T-helper 1 cell treated with Interleukin-12 subunit alpha and Interleukin-12 subunit beta and Interleukin-4 antibody, amounts not matched to agents 30 ng/mL and 1 ng/mL, for 36 hours (primary cell): Measurements from ENCODE around the gene SCAMP2. TPM values are rescaled to one million over a fixed set of nuclear protein-coding genes. Genes with fewer than 3 reads are reported as not detected.

Experiments used
- intact Hi-C: fragments of 100-400 bp; cut with micrococcal nuclease; formaldehyde crosslinking; loops from one replicate; pipeline ENCODE4 v1.15.1; 2024
- total RNA-seq: library from RNA; stranded (reverse); gene quantifications from 2 replicates; pipeline ENCODE4 v1.2.3, GENCODE V29; 2022

SCAMP2 gene
- total RNA-seq, 1 donor from 2014 or later, result 156 TPM

- intact Hi-C loops, result no loop called here
These were observed 49.8 kb downstream of the SCAMP2 start for GRCh38 chr15:74823324-74823723.

- intact Hi-C loops, result no loop called here
These were observed 50.9 kb downstream of the SCAMP2 start for GRCh38 chr15:74822233-74822632.

DNA sequence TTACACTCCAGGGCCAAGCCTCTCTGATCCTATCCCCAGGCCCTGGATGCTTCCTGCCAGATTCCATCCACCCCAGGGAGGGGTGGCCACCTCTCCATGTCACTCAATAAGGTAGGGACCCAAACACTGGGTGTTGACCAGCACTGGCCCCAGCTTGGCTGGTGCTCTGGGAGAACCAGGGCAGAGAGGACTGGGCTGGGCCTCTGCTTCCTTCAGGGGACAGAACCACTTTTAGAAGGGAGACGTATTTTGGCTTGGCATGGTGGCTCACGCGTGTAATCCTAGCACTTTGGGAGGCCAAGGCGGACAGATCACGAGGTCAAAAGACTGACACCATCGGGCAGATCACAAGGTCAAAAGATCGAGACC, 51.4 kb downstream of the SCAMP2 start:
- intact Hi-C loops, result no loop called here

- intact Hi-C loops, result no loop called here
These were observed 51.9 kb downstream of the SCAMP2 start for GRCh38 chr15:74821091-74821789.

DNA sequence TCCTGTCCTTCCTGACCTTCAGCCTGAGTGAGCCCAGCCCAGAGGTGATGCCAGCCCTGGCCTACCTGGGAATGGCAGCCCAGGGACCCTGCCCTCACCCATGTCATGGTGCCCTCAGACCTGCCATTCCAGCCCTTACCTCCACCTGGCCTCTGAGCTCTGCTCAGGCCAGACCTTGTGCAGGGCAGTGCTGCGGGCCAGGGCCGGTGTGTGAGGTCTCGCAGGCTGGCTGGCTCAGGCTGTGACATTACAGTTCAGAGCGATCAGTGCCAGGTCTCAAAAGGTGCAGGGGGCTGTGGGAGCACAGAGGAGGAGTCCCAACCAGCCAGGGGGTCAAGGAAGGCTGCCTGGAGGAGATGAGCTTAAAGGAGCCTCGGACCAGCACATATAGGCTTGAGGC, 53.1 kb downstream of the SCAMP2 start:
- intact Hi-C loops, result no loop called here

DNA sequence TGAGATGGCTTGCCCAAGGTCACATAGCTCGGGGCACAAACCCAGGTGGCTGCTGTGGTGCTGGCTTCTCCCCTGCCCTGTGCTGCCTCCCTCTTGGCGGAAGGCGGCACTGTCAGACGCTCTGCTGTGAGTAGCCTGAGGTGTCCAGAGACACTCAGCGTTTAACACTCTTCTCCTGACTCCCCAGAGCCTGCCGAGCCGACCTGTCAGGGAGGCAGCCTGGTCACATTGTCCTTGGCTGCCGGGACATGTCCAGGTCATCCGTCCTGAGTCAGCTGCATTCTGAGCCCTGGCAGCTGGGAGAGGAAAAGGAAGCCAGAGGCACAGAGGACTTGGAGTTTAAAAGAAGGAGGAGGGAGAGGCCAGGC, 55.8 kb downstream of the SCAMP2 start:
- intact Hi-C loops, result no loop called here

GRCh38 chr15:74816624-74817369, 56.4 kb downstream of the SCAMP2 start:
- intact Hi-C loops, result no loop called here

DNA sequence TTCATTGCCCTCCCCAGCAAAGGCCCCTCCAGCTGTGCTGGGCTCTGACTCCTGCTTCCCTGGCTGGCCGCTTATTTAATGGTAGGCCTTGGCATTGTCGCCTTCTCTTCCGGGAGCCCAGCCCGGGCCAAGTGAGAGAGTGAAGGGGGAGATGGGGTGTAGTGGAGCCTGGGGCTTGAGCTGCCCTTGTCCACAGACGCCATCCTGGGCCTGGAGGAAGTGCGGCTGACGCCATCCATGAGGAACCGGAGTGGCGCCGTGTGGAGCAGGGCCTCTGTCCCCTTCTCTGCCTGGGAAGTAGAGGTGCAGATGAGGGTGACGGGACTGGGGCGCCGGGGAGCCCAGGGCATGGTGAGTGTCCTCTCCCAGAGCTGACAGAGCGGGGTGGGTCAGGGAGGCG, 57.2 kb downstream of the SCAMP2 start:
- intact Hi-C loops, result no loop called here

DNA sequence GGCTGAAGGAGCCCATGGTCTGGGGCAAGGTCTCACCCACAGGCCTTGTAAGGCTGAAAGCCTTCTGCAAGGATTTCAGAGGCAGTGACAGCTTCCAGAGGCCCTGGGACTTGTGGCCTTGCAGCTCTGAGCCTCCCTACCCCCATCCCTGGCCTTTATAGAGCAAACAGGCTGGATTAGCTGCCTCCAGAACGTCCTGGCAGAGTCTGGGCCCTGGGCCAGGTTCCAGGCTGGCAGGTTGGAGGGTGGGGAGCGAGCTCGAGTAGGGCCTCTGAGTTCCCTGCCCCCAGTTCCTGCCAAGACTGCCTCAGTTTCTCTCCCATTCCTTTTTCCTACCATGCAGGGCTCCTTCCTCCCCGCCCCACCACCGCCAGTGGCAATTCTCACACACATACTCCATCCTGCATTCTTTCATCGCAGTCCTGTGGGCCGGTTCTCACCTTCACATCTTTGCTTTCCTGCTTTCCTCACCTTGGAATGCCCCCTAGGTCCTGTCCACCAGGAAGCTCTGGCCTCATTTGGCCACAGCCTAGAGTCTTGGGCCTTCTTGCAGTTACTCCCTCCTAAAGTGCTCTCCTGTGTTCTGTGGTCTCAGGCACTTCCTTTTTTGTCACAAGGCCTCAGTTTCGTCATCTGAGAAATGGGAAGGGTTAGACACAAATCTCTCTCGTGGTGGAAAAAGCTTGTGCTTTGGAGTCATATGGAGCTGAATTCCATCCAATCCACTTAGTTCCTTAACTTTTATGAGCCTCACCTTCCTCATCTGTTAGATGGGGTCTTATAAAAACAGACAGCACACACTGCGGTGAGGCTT, 57.8 kb downstream of the SCAMP2 start:
- intact Hi-C loops, result no loop called here

DNA sequence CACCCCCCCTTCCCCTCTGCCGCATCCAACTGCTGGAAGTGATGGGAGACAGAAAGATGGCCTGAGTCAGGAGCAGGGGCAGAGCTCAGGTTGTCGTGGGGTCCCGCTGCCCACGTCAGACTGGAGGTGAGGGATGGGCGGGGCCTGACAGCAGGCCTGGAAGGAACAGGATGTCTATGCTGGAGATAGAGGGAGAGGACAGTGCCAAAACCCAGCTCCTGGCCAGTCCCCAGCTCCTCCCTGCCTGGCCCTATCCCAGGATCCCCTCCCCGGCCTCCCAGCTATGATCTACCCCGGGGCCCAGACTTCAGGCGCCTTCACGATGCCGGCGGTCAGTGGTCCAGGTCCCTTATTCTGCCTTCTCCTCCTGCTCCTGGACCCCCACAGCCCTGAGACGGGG, 60.6 kb downstream of the SCAMP2 start, which contains the start of gene LMAN1L:
LMAN1L (plus strand) TSS at position 303 of the 400 bp plus-strand sequence; CDS start at position 323, 20 bp downstream.
- intact Hi-C loops, result no loop called here

- intact Hi-C loops, result no loop called here
These were observed 63.2 kb downstream of the SCAMP2 start for GRCh38 chr15:74809956-74810355.

- intact Hi-C loops, result no loop called here
These were observed 63.9 kb downstream of the SCAMP2 start for GRCh38 chr15:74809242-74809641.

DNA sequence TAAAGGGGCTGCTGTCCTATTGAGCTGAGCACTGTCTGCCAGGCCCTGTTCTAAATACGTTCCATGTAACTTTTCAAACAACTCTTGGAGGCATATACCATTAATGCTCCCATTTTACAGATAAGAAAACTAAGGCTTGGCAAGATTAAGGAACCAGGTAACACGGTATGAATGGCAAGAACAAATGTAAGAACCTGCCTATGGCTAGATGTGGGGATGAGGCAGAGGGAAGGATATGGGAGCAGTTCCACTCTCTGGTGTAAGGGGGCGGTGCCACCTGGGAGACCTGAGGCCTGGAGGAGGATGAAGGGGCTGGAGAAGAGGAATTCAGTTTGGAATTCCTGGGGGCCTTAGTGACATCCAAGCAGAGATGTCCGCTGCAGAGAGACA, 64.3 kb downstream of the SCAMP2 start:
- intact Hi-C loops, result no loop called here

DNA sequence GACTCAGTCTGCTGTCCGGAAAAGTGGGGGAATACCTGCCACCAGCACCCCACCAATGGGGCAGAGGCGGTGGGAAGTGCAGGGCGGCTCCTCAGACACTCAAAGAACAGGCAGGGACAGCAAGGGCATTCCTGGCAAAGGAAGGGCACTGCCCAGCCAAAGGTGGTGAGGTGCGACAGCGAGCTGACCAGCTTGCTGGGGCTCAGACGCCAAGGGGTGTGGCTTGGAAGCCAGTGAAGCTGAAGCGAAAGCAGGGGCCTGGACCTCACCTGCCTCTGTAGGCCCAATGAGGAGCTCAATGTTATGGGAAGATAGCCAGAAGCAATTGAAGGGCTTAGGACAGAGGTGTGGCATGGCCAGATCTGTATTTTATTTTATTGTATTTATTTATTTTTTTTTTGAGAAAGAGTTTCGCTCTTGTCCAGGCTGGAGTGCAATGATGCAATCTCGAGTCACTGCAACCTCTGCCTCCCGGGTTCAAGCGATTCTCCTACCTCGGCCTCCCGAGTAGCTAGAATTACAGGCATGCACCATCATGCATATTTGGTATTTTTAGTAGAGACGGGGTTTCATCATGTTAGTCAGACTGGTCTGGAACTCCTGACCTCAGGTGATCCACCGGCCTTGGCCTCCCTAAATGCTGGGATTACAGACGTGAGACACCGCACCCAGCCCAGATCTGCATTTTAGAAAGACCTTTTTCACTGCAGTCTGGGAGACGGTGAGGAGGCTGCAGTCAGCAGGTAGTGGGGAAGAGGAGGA, 64.9 kb downstream of the SCAMP2 start:
- intact Hi-C loops, result no loop called here

GRCh38 chr15:74807282-74807681, 65.9 kb downstream of the SCAMP2 start:
- intact Hi-C loops, result no loop called here

DNA sequence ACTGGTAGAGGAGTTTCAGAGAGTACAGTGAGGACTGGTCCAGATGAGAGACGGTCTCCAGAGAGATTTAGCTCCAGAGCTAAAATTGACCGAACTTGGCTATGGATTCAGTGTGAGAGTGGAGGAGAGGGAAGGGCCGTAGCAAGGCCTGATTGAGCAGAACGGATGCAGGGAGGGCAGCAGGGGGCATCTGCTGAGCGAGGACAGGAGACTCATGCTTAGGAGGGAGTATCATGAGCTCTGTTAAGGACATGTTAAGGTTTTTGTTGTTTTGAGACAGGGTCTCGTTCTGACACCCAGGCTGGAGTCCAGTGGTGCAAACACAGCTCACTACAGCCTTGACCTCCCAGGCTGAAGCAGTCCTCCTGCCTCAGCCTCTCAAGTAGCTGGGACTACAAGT, 68.2 kb downstream of the SCAMP2 start:
- intact Hi-C loops, result no loop called here

DNA sequence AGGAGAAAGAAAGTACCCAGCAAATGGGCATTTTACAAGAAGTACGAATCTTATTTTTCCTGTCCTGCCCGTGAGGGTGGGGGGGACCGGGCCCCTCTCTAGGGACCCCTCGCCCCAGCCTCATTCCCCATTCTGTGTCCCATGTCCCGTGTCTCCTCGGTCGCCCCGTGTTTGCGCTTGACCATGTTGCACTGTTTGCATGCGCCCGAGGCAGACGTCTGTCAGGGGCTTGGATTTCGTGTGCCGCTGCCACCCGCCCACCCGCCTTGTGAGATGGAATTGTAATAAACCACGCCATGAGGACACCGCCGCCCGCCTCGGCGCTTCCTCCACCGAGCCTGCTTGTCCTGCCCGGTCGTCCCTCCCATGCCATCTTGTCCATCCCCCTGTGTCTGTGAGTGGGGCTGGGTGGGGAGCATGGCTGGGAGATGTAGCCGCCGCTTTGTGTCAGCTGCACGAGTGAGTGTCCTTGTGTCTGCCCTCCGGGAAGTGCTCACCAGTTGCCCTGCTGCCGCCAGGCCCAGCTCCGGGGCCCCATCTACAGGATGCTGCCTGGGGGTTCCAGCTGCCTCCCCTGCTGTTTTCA, 70.2 kb downstream of the SCAMP2 start:
- intact Hi-C loops, result no loop called here

GRCh38 chr15:74802290-74802689, 70.9 kb downstream of the SCAMP2 start:
- intact Hi-C loops, result no loop called here

- intact Hi-C loops, result loop anchor here (2.0 kb wide), 1 partner anchor 77 kb away; the partner anchor contains the start of gene CYP1A1
These were observed 71.7 kb downstream of the SCAMP2 start for GRCh38 chr15:74801311-74801997.

DNA sequence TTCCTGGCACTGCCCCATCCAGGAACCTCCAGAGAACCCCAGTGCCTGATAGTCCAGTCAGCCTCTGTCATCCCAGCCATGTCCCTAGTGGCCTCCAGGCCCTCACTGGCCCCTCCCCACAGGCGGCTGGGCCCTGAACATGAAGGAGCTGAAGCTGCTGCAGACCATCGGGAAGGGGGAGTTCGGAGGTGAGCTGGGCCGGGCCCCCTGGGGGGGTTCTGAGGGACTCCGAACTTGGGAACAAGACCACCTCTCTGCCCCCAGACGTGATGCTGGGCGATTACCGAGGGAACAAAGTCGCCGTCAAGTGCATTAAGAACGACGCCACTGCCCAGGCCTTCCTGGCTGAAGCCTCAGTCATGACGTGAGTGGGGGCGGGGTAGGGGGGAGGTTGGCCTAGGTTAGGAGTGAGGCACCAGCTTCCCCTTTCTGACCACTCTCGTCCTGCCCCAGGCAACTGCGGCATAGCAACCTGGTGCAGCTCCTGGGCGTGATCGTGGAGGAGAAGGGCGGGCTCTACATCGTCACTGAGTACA, 72.5 kb downstream of the SCAMP2 start:
- intact Hi-C loops, result loop anchor here (1.0 to 2.0 kb wide), 4 partner anchors 12 to 165 kb away; partner anchors contain the start of gene CYP1A1
